Skeletal muscle tissue (tissue), 4 donors: Measurements from ENCODE around the gene CHST11. TPM values are rescaled to one million over a fixed set of nuclear protein-coding genes. Genes with fewer than 3 reads are reported as not detected.

ENCODE experiments used
- H3K27ac ChIP-seq: one replicate; pipeline ENCODE4 v1.7.0; 2013; ENCODE audit warnings: mild to moderate bottlenecking, low read depth, low read length, inconsistent platforms
- H3K27me3 ChIP-seq, 3 donors: one replicate each; pipeline ENCODE4 v1.7.0; 2013; ENCODE audit warnings: low read length in 3 of 3; ENCODE audit not compliant: control insufficient read depth in 3 of 3, insufficient read depth in 3 of 3
- H3K36me3 ChIP-seq, 3 donors: one replicate each; pipeline ENCODE4 v1.7.0; 2013; ENCODE audit warnings: low read length in 3 of 3; ENCODE audit not compliant: control insufficient read depth in 3 of 3, insufficient read depth in 3 of 3
- H3K4me1 ChIP-seq, 3 donors: one replicate each; pipeline ENCODE4 v1.7.0; 2013; ENCODE audit warnings: low read length in 3 of 3, mild to moderate bottlenecking in 3 of 3; ENCODE audit not compliant: control insufficient read depth in 3 of 3, insufficient read depth in 3 of 3
- H3K4me3 ChIP-seq, 3 donors: one replicate each; pipeline ENCODE4 v1.7.0; 2013; ENCODE audit warnings: low read length in 3 of 3
- H3K9ac ChIP-seq, 3 donors: one replicate each; pipeline ENCODE4 v1.7.0; 2013; ENCODE audit warnings: low read length in 3 of 3, mild to moderate bottlenecking in 3 of 3, moderate library complexity in 2 of 3, low read depth in 1 of 3
- H3K9me3 ChIP-seq, 3 donors: one replicate each; pipeline ENCODE4 v1.7.0; 2013; ENCODE audit warnings: low read length in 3 of 3; ENCODE audit not compliant: control insufficient read depth in 3 of 3
- total RNA-seq: library from RNA; depleted of rRNA; stranded (reverse); fragments of >200 nt; gene quantifications from one replicate; pipeline ENCODE4 v1.2.3, GENCODE V29; 2014
- donor health status: Osteomylitis.

The CHST11 gene
- total RNA-seq, 1 donor from 2014 or later, result 2.1 TPM

- H3K36me3 ChIP-seq, result no peaks in the 10 kb centered on the region
- H3K27me3 ChIP-seq, result no peaks in the 10 kb centered on the region
- H3K4me3 ChIP-seq, result no peak overlapping the region
- H3K9ac ChIP-seq, result no peak overlapping the region
- H3K9me3 ChIP-seq, result no peaks in the 10 kb centered on the region
- H3K27ac ChIP-seq, result no peak overlapping the region
- H3K4me1 ChIP-seq, result peaks cover 3 to 9% (median 3%) of the 10 kb centered on the region in 3 donors
These were observed 182.1 kb downstream of the CHST11 start for GRCh38 chr12:104638851-104639240.

- H3K27me3 ChIP-seq, result no peaks in the 10 kb centered on the region
- H3K4me1 ChIP-seq, result peaks cover 3 to 9% (median 3%) of the 10 kb centered on the region in 3 donors
- H3K9ac ChIP-seq, result no peak overlapping the region
- H3K27ac ChIP-seq, result no peak overlapping the region
- no peaks in the 10 kb centered on the region for H3K9me3 ChIP-seq
- H3K4me3 ChIP-seq, result no peak overlapping the region
- no peaks in the 10 kb centered on the region for H3K36me3 ChIP-seq
These were observed 184.2 kb downstream of the CHST11 start for GRCh38 chr12:104640956-104641355.

DNA sequence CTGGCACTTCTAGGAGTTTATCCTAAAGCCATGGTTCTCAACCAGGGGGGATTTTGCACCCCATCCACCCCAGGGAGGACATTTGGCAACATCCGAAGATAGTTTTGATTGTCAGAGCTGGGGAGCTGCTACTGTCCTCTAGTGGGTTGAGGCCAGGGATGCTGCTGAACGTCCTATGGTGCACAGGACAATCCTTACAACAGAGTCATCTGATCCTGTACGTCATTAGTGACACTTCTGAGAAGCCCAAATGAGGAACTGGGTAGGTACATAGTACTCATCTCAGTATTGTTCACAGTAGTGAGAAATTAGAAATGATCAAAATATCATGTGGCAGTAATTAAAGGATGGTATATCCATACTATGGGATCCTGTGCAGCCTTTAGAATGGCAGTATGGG is 185.1 kb downstream of the CHST11 start:
- H3K36me3 ChIP-seq, result no peaks in the 10 kb centered on the region
- H3K9me3 ChIP-seq, result no peaks in the 10 kb centered on the region
- H3K4me1 ChIP-seq, result peaks cover 3 to 9% (median 3%) of the 10 kb centered on the region in 3 donors
- H3K27me3 ChIP-seq, result no peaks in the 10 kb centered on the region
- H3K9ac ChIP-seq, result no peak overlapping the region
- no peak overlapping the region for H3K4me3 ChIP-seq
- H3K27ac ChIP-seq, result no peak overlapping the region

DNA sequence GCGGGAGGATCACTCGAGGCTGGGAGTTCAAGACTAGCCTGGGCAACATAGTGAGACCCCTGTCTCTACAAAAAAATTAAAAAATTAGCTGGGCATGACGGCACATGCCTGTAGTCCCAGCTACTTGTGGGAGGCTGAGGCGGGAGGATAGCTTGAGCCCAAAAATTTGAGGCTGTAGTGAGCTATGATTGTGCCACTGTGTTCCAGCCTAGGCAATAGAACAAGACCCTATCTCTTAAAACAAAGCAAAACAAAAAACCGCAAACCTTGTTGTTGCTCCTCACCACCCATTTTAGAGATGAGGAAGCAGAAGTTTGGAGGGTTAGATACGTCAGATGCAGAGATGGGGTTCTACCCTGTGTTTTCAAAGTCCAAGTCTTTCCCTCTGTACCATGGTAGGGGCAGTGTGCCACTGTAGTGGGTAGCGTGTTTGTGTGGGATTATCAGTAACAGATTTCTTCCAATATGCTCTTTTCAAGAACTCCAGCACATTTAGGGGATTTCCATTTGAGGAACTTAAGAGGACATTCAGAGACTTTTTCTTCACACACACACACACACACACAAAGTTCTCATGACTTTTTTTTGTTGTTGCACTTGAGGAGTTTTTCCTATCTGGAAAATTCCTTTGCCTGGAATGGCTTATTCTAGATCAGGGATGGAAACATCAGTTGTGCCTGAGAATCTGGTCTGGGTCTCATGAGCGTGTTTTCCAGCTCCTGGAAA is 186.5 kb downstream of the CHST11 start:
- Histone ChIP-seq H3K9ac (no peak overlapping the region), H3K4me1 (peaks cover 3 to 8% (median 3%) of the 10 kb centered on the region in 3 donors), H3K27ac (peak overlapping the region; percentile 43)

GRCh38 chr12:104643819-104644669 is 187.3 kb downstream of the CHST11 start:
- Histone ChIP-seq H3K4me3 (no peak overlapping the region), H3K9ac (no peak overlapping the region), H3K4me1 (peaks cover 0 to under 1% (median under 1%) of the 10 kb centered on the region in 3 donors), H3K27me3 (no peaks in the 10 kb centered on the region), H3K36me3 (no peaks in the 10 kb centered on the region), H3K9me3 (no peaks in the 10 kb centered on the region), H3K27ac (peak overlapping the region; percentile 43)

More for the DNA sequence above, 186.5 kb downstream of the CHST11 start:
- no peaks in the 10 kb centered on the region for H3K27me3 ChIP-seq
- no peak overlapping the region for H3K4me3 ChIP-seq
- no peaks in the 10 kb centered on the region for H3K9me3 ChIP-seq
- H3K36me3 ChIP-seq, result no peaks in the 10 kb centered on the region

DNA sequence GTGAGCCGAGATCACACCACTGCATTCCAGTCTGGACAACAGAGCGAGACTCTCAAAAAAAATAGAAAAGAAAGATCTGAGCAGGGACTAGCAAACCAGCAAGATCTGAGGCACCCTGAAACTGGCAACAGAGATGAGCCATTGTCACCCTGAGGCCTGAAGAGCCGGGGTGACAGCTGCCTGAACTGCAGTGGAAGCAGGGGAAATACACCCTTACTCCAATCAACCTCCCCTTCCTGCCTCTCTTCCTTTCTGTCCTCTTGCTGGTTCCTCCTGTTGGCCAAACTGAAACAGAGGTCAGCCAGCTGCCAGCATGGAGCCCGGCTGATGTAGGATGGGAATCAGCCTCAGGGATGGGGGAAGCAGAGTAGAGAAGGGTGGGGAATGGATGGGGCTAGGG is 192.0 kb downstream of the CHST11 start:
- Histone ChIP-seq H3K4me3 (no peak overlapping the region), H3K9me3 (no peaks in the 10 kb centered on the region), H3K36me3 (no peaks in the 10 kb centered on the region), H3K9ac (no peak overlapping the region), H3K27ac (no peak overlapping the region), H3K4me1 (peaks cover 0 to 7% (median 0%) of the 10 kb centered on the region in 3 donors), H3K27me3 (no peaks in the 10 kb centered on the region)

DNA sequence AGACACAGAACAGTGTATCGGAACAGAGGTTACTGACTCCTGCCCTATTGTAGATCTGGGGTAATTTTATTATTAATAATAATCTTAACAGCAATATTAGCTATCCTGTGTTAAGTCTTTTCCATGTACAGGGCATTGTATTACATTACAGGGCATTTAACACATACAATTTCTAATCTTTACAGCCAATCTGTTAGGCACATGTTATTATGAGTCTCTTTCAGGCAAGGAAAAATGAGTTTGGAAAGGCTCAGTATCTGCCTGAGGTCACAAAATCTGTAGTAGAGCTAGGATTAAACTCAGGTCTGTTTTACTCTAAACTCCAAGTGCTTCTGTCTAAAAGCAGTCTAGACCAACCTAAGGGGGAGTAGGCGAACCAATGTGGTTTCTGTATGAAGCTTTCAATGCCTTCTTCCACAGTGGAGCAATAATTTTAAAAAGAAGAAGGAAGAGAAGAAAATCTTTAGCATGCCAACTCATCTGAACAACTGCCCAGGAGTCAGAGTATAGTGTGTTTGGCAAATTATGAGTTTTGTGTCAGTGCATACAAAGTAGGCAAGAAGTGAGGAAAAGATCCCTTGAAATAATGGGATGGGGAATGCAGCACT is 192.6 kb downstream of the CHST11 start:
- Histone ChIP-seq H3K9ac (no peak overlapping the region), H3K4me1 (peaks cover 0 to 7% (median 0%) of the 10 kb centered on the region in 3 donors), H3K9me3 (no peaks in the 10 kb centered on the region), H3K27ac (no peak overlapping the region), H3K4me3 (no peak overlapping the region), H3K36me3 (no peaks in the 10 kb centered on the region), H3K27me3 (no peaks in the 10 kb centered on the region)

- Histone ChIP-seq H3K4me1 (peaks cover 0 to 7% (median 0%) of the 10 kb centered on the region in 3 donors), H3K9ac (no peak overlapping the region), H3K27ac (no peak overlapping the region), H3K9me3 (no peaks in the 10 kb centered on the region), H3K27me3 (no peaks in the 10 kb centered on the region), H3K4me3 (no peak overlapping the region), H3K36me3 (no peaks in the 10 kb centered on the region)
These were observed 193.2 kb downstream of the CHST11 start for GRCh38 chr12:104649921-104650320.

- Histone ChIP-seq H3K27me3 (no peaks in the 10 kb centered on the region), H3K9ac (no peak overlapping the region), H3K36me3 (no peaks in the 10 kb centered on the region), H3K4me3 (no peak overlapping the region), H3K4me1 (peaks cover 0 to 7% (median 0%) of the 10 kb centered on the region in 3 donors), H3K27ac (no peak overlapping the region), H3K9me3 (no peaks in the 10 kb centered on the region)
These were observed 193.8 kb downstream of the CHST11 start for GRCh38 chr12:104650541-104650940.

- Histone ChIP-seq H3K36me3 (no peaks in the 10 kb centered on the region), H3K27me3 (no peaks in the 10 kb centered on the region), H3K4me1 (peaks cover 3 to 11% (median 4%) of the 10 kb centered on the region in 3 donors), H3K27ac (no peak overlapping the region), H3K9me3 (no peaks in the 10 kb centered on the region), H3K4me3 (no peak overlapping the region), H3K9ac (no peak overlapping the region)
These were observed 195.1 kb downstream of the CHST11 start for GRCh38 chr12:104651811-104652210.
